NCI-H2227 treated with DMSO at 0.1 percent for 48 hours (cell line): ENCODE measurements around the gene KLRG1.

Source experiments
- DNase-seq: peaks from one replicate; lab custom pipeline; 2025; lab: John Stamatoyannopoulos, UW

Gene KLRG1

GRCh38 chr12:9040484-9041186 is 51.3 kb downstream of the KLRG1 start:
- DNase-seq = no peak

DNA sequence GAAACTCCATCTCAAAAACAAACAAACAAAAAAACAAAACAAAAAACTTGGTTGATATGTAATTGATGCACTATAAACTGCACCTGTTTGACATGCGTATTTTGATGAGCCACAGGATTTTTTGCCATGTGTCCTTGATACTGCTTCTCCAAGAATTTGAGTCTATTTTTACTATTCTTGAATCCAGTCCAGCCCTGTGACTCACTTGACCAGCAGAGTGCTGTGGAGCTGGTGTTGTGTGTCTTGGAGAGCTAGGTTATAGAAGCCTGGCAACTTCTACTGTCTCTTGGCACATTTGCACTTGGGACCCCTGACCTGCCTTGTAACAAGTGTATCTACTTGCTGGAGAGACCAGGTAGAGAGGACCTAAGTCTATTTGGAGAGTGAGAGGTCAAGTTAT is 52.0 kb downstream of the KLRG1 start:
- no peak for DNase-seq

DNA sequence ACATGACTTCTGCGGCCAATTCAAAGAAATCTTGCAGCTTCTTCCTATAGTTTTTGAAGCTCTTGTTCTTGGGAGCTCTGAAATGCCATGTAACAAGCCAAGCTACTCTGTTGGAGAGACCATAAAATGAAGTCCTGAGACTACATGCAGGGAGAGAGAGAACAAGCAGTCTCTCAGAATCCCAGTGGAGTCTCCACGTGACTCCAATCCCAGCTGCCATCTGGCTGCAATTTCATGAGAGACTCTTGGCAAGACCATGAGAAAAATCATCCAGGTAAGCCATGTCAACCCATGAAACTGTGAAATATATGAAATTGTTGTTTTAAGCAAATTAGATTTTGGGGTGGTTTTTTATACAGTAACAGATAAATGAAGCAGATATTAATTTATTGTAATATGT is 54.4 kb downstream of the KLRG1 start:
- DNase-seq = no peak

DNA sequence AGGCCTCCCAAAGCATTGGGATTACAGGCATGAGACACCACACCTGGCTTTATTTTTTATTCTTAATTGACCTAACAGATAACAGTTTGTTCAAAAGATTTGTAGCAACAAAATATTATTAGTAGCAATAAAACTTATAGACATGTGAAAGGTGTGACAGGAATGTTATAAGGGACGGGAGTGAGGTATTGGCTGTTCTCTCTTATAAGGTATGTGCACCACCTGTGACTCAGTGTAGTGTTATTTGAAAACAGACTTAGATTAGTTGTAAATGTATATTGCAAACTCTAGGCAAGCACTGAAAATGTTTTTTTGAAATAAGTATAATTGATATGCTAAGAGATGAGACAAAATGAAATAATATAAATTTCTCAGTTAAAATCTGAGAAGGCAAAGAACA is 57.8 kb downstream of the KLRG1 start:
- no peak for DNase-seq

GRCh38 chr12:9048930-9049329 is 59.6 kb downstream of the KLRG1 start:
- no peak for DNase-seq

DNA sequence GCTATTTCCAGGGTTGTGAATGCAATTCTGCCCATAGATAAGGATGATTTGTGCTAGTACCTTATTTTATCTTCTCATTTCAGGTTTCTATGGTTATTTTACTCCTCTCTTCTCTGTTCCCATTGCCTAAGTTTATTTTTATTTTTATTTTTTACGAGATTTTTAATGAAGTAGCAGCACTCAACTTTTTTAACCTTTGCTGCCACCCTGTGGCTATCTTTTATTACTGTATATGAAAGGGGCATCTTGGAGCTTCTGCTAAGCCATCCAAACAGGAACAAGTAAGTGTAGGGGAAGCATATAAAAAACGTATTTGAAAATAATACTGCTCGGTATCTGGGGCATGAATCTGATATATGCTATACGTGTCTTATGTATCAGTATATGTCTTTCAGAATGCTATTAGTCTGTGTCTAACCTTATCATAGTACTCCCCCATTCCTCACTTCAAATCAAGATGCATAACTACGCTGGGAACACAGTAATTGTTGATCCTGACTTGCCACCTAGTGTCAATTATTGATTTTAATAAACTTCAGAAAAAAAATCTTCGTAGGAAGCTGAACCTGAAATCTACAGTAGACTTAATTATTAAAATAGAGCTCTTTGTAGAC is 60.3 kb downstream of the KLRG1 start:
- peak; percentile 31 for DNase-seq

GRCh38 chr12:9050521-9051157 is 61.3 kb downstream of the KLRG1 start:
- no peak for DNase-seq

GRCh38 chr12:9051158-9051550 is 61.8 kb downstream of the KLRG1 start:
- DNase-seq = no peak

GRCh38 chr12:9052610-9053009 is 63.3 kb downstream of the KLRG1 start:
- DNase-seq = no peak
